ENCODE results near the gene TTC28. TPM values are rescaled to one million over a fixed set of nuclear protein-coding genes. Genes with fewer than 3 reads are reported as not detected.
A peak's percentile ranks its signal among the peaks of the same experiment; 100 is the strongest.
"Not testable (repeated sequence)": the region's sequence is repeated elsewhere in the genome, so short reads cannot be mapped to it uniquely, and the experiment has no call there.

The TTC28 gene
- total RNA-seq, 1 donor from 2014 or later: 5.5 TPM

DNA sequence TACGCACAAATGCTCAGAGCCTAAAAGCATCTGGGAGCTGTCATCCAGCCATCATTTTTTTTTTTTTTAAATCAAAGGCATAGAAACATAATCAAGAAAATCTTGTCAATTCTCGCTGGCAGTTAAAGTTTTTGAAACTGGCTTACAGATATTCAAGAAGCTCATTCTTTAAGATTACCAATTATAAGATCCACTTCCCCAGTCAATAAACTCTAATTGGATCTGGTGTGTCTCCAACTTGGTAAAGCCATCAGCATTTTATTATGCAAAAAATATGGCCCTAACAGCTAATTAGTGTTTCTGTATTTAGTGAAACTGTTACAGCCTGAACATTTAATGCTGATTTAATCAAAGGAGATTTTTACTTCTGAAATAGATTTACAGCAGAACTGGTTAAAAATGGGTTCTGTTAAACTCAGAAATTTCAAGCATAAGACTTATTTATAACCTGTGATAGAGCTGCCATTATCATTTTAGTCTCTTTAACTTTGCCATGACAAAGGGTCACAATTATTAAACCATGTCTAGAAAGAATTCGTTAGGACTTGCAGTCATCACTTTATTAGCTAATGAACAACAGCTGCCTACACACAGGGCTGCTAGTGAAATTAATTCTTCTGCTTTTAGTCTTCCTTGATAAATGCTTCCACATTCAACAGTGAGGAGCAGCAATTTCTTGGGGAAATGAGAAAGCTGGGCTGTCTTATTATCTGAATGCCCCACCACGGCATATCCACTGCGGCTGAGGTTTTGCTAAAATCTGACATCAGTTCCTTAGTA is 584.1 kb downstream of the TTC28 start:
- no peak for ATAC-seq

DNA sequence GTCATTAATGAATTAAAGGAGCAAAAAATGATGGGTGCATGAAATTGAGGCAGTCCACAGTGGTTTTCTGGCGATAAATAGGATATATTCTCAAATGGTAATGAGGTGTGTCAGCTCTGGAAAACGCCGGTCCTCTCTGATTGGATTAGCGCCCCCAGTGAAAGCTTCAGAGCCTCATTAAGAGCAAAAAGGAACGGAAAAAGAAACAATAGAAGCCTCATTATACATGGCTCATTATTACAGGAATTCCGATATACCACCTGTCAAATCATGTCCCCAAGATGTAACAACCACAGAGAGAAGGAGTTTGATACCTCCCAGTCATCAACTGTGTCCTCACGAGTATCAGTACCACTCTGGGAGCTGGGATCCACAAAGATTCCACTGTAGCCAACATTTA is 584.9 kb downstream of the TTC28 start:
- ATAC-seq: no peak

DNA sequence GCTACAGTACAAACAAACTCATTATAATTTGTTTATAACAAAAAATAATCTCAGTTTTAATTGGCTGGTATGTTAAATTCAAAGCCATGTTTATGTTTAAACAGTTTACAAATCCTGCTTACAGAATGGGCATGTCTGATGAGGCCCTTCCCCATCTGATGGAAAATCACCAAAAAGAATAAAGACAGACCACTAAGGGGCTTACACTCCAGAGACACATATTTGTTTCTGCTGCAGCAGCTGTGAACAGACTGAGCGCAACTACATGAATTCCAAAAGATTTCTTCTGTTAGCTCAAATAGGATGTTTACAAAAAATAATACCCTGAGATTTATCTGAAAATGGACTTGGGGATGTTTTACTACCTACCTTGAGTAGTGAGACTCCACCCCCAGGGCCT is 585.9 kb downstream of the TTC28 start:
- ATAC-seq: no peak

DNA sequence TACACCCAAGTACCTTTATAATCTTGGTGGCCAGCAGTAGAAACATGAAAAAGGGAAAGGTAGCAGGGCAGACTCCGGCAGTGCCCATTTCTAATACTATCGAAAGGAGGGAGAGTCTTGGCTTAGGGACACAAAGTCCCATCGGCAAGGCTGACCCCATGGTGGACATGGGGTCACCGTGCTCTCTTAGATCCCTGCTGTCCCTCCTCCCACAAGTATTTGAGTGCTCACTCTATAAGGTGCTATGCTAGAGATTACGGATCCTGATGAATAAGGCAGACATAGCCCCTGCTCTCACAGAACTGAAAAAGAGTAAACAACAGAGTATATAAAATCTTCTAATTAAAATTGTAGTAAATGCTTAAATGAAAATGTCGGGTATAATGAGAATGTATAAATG is 588.2 kb downstream of the TTC28 start:
- ATAC-seq: no peak

DNA sequence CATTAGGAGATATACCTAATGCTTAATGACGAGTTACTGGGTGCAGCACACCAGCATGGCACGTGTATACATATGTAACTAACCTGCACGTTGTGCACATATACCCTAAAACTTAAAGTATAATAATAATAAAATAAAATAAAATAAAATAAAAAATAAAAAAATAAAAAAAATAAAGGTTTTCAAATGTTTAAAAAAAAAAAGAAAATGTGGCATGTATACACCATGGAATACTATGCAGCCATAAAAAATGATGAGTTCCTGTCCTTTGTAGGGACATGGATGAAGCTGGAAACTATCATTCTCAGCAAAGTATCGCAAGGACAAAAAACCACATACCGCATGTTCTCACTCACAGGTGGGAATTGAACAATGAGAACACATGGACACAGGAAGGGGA is 590.1 kb downstream of the TTC28 start:
- ATAC-seq: not testable (repeated sequence)

DNA sequence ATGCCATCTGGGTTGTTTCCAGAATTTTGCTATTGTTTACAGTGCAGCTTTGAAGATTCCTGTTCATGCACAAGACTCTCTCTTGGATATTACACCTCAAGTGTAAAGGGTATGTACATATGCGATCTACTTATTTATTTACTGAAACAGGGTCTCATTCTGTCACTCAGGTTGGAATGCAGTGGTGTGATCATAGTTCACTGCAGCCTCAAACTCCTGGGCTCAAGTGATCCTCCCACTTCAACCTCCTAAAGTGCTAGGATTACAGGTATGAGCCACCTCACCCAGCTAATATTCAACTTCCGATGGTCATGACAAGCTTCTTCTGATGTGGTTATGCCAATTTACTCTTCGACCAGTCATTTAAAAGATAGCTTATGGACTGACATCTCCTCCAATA is 602.5 kb downstream of the TTC28 start:
- no peak for ATAC-seq

DNA sequence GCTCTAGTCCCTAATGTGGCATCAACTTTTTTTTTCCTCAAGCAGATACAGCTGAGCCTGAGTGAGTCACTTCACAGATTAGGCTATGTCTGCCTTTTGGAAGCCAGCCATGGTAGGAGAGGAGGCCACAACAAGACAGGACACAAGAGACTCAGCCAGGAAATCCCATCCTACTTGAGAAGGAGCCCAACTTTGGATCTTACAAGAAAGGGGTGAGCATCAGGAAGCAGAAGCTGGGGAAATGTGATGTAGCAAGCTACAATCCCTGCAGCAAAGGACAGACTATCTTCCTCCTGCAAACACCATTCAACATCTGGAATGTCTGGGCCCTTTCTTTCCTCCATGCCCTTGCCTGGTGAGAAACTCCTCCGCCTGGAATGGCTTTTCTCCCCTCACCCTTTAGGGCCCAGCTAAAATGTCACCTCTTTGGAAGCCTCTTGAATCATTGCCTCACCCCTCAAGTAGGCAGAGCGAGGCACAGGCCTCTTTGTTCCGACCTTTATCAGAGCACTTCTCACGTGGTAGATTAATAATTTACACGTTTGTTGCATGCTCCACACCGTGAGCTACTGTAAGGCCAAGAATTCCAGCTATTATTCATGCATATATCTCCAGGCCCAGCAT is 604.2 kb downstream of the TTC28 start:
- ATAC-seq: peak; percentile 55

DNA sequence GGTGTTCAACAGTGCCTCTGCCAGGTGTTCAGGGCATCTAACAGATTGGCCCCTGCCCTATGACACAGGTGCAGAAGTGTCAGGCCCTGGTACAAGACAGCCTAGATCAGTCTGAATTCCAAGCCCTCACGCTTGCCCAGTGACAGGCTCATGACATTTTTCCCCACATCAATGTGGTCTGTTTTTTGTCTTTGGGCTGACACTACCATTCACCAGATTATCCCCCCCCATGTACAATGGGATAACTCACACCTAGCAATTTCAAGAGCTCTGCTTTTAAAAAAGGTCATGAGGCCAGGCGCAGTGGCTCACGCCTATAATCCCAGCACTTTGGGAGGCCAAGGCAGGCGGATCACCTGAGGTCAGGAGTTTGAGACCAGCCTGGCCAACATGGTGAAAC is 605.1 kb downstream of the TTC28 start:
- ATAC-seq: no peak

DNA sequence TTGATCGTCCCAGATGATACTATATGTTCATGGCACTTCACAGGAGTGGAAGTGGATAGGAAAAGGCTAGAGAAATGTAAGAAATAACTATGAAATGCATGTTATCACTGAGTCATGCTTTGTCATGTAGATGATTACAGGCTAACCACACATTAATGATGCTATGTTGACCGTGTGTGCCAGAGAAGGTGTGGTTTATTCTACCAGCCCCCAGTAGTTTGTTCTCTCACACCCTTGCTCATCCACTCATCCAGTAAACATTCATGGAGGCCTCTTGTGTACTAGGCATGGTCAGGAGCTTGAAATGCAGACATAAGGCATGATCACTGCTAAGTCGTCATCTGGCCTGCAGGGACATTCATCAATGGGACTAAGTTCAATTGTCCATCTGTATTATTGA is 607.6 kb downstream of the TTC28 start:
- ATAC-seq: no peak

DNA sequence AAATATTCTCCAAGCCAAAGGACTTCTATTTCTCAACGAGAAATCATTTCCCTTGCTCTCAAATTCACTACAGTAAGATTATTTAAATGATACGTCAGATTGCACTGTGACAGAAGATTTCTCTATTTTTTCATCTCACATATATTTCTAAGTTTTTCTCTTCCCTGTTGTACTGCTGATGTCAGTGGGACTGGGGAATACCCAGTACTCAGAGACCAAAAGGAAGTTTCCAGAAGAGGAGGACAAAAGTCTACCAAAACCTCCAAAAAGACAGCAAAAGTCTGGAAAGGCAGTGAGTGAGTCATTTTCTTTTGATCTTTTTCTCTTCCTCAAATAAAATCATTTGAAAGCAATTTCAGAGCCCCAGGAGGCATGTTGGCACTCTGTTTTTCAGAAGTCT is 610.8 kb downstream of the TTC28 start:
- ATAC-seq: no peak

DNA sequence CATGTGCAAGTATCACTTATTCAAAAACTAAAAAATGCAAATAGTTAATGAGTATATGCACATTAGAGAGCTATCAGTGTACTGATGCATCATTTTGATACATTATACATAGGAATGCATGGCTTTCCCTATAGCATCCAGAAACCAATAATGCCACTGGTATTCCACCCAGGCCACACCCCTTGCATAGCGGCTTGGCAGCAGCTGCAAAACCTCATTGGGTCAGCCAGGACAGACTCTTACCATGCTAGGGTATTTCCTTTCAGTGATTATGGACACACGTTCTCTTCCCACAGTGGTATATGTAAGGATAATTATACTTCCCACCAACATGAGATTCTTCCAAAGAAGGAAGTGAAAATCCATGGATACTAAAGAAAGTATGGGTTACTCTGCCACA is 614.7 kb downstream of the TTC28 start:
- no peak for ATAC-seq

DNA sequence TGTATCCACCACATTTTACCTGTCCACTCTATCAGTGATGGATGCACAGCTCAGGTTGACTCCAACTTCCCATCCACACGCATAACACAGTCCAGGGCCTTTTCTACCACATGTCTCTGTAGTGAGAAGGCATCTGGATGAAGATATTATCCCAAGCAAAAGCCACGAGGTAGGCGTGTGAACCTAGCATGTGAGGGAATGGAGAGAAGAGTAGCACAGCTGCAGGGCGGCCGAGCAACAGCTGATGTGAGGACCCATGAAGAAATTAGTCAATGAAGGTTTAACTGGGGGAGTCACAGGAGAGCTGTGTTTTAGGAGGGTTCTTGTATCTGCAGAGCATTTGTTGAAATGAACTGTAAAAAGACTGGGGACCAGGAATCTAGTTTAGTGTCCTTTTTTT is 616.0 kb downstream of the TTC28 start:
- ATAC-seq: no peak

DNA sequence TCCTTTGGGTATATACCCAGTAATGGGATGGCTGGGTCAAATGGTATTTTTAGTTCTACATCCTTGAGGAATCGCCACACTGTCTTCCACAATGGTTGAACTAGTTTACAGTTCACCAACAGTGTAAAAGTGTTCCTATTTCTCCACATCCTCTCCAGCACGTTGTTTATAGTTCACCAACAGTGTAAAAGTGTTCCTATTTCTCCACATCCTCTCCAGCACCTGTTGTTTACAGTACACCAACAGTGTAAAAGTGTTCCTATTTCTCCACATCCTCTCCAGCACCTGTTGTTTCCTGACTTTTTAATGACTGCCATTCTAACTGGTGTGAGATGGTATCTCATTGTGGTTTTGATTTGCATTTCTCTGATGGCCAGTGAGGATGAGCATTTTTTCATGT is 619.0 kb downstream of the TTC28 start:
- ATAC-seq: not testable (repeated sequence)

DNA sequence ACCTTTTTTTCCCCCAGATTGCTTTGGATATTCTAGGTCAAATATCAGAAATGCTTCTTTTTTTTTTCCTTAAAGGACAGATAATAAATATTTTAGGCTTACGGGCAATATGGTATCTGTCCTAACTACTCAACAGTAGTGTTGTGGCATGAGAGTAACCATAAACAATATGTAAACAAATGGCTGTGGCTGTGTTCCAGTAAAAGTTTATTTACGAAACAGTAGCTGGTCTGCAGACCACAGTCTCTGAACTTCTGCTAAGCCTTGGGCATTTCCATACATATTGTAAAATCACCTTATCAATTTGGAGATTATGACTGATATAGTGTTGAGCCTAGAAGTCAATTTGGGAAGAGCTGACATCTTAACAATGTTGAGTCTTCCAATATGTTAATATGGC is 621.6 kb downstream of the TTC28 start:
- ATAC-seq: no peak

DNA sequence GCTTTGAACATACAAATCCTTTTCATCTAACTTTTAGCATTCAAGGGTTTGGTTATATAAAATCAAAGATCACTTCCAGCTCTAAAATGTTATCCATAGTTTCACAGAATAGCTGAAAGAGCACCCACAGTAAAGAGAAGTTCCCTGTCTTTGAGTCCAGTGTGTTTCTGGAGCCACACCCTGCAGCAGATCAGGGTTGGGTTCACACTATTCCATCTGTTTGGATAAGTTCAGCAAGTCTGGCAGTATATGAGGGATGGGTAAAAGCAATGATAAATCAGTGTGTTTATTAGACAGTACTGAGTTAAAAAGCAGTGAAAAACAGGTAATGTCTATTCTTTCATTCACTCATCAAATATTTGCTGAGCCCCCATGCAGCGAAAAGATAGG is 624.8 kb downstream of the TTC28 start:
- no peak for ATAC-seq

DNA sequence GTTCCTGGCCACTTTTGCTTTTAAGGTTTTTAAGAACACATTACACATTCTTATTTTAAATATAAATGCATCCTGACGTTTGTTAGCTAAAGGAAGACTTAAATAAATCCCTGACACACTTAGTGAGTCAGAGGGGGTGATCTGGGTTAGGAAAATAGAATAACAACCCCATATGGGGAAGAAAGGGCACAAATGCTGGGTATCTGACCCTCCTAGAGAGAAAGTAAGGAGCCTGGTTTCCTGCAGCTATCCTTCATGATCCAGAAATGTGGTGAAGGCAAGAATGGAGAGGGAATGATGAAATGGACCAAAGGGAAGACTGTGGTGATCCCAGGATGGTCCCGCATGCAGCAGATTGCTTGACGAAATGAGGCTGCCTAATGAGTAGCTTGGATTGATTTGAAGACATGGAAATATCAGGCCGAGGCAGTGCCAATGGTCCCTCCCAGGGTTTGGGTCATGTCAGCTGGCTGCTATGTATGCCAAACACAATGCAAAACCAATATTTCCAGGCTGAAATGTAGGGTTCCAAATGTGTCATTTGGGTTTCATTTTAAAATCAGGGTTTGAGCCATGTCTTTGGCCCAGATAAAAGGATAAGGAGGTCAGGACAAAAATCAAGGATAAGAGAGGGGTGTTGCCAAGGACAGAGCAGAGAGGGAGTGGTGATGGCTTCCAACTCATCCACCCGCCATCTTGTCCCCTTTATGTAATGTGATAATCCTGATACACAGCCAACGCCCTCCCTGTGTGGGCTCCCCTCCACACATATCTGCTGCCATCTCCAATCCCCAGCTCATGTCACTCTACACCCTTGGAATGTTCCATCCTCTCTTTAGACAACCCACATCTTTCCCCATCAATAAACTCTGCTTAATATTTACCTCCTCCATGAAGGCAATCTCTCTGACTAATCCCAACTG is 625.5 kb downstream of the TTC28 start:
- no peak for ATAC-seq

DNA sequence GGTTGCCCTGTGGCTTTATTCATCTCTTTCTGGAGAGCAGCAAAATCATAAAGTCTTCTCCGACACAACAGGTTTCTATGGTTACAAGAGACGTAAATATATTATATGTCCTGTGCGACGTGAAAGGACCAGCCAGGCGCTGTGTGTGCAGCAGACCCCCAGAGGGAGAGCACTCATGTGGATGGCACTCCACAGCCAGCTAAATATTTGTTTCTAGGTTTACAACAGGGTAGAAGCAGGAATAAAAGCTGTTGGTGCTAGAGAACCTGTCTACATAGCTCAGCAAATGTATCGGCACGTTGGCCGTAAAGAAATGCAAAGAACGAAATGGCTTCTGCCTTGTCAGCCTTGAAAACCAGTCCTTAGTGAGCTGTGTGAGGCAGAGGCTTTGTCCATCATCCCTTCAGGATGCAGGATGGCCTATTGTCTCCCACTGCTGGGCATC is 626.8 kb downstream of the TTC28 start:
- ATAC-seq: no peak

DNA sequence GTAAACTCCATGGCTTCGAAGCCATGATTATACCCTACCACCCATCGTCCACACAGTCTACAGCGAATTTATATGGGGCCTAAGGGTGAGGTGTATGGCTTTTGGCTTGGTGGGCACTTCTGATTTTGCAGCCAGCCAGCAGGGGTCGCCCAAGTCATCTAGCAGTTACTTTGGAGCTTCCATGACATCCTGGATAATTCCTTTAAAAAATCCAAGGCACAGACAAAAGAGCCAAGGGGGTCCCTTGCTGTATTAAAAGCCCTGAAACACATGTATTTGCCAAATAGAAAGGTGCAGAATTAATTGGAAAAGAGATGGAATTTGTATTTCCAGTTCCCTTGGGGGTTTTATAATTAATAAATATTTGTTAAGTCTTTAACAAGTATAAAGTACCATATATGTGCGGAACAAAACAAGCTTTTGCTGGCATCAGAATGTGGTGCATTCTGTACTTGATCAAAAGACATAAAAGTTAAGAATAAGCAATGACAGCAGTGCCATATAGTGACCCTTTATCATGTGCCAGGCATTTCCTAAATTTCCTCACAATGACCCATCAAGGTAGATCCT is 627.8 kb downstream of the TTC28 start:
- no peak for ATAC-seq

DNA sequence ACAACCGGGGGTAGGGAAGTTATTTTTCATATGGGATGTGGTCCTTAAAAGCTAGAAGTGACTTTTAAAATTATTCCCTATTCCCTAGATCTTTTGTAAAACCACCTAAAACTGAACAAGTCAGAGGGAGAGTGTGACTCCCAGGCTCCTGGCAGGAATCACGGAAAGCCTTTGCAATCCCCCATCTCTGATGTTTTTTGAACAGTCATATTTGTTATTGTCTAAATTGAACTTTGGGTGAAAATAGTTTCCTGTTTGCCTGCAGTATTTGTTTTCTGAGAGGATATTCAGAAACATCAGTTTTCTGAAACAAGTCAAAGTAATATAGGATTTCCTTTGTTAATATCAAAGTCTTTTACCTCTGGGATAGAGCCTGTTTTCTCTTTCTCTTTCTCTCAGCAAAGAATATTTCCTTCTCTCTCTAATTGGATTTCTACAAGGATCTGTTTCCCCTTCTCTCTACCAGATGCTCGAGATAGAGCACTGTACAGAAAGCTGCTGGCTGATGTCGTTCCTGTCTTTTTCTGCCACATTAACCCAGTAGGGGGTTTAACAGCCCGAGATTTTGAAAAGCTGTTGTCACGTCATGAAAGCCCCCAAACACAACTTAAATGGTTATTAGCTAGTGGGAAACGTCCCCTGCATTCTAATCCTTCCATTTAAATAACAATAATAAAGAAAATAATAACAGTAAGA is 628.4 kb downstream of the TTC28 start:
- no peak for ATAC-seq

DNA sequence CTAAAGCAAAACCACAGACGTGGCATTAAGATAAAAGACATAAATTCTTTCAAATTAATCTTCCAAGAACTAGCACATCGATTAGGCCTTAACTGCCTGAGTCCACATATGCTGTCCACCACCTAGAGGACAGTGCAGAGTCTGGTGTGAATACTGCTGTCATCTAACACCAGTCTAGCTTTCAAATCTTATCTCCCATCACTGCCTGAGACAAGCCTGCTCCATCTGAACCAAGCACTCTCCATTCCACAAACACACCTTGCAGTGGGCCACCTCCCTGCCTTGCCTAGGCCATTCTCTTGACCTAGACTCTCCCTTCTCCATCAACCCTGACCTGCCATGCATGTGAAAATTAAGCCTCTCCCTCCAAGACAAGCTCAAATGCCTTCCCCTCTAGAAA is 631.1 kb downstream of the TTC28 start:
- ATAC-seq: no peak

DNA sequence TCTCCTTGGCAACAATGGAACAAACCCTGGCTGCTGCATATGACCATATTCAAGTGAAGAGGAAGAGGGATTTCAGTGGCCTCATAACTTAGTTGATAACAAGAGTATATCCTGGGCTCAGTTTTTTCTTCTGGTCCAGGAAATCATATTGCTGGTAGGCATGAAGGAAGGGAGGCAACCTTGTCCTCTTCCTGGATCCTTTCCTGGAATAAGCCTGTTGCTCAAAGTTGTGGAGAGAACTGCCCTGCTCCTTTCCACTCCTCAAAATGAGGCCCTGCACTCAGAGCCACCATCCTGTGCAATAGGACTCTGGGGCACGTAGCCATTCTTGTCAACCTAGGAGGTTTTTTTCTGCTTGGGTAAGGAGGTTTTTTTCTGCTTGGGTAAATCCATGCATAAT is 631.9 kb downstream of the TTC28 start:
- no peak for ATAC-seq

DNA sequence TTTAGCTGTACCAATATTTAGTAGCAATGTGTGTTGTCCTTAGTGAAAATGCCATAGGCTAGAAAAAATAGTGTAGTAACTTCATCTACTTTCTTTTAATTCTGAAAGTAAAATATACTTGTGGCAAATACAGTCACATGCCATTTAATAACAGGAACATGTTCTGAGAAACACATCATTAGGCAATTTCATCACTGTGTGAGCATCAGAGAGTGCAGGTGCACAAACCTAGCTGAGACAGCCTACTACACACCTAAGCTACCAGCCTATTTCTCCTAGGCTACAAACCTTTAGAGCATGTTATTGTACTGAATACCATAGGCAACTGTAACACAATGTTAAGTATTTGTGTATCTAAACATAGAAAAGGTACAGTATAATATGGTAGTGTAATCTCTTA is 633.5 kb downstream of the TTC28 start:
- no peak for ATAC-seq
